ENCODE measurements around the gene SMAP2. TPM values are rescaled to one million over a fixed set of nuclear protein-coding genes. Genes with fewer than 3 reads are reported as not detected.

The SMAP2 gene
- total RNA-seq, 2 donors from 2014 or later: 26.0 to 44.8 TPM

DNA sequence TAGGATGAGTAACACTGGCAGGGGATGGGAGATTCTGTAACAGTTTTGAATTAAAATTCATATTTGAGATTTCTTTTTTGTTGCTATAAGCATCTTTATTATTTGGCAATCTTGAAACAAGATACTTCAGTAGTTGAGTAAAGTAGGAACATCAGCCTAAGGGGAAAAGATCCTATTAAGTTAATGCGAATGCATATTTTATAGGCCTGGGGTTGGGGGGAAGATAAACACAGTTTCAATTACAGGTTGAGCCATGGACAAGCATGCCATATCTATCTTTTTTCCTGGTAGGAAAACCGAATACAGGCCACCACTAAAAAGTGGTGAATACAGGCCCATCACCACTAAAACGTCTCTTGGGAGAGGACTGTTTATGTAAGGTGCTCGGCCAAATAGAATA is 32.3 kb downstream of the SMAP2 start:
- intact Hi-C loops (cut with DNase I): loop anchor here in 1 of 2 donors (10.0 kb wide), 1 partner anchor 61 kb away; no protein-coding TSS in a partner anchor
- no peak for DNase-seq (ENCODE audit: low spot score)

DNA sequence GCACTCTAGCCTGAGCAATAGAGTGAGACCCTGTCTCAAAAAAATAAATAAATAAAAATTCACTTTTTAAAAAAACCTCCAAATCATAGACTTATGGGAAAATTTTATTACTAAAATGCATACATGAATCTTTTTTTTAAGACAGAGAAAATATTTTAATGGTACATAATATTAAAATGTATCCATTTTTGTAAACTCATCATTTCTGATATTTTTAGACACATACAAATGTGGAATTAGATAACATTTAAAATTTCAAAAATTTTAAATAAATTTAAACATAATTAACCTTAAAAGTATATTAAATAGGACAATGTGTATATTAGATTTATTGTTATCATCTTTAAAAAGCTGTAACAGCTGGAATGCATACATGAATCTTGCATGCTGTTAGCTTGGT is 33.9 kb downstream of the SMAP2 start:
- DNase-seq (ENCODE audit: low spot score): no peak
- intact Hi-C loops (cut with DNase I): loop anchor here in 1 of 2 donors (10.0 kb wide), 1 partner anchor 63 kb away; no protein-coding TSS in a partner anchor

DNA sequence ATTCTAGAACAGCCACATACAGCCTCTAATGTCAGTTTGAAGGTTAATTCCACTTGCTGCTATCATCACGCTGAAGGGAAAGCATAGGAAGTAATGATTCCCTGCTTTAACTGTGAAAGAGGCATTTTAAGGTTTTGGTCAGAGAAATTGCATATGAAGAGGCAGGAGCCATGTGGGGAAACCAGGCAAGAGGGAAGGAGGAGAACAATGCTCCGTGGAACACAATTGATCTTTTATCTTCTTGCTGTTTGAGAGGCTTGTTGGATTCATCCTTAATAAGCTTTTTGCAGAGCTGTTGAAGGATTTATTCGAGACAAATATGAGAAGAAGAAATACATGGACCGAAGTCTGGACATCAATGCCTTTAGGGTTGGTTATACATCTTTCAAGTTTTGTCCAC is 35.9 kb downstream of the SMAP2 start:
- intact Hi-C loops (cut with DNase I): loop anchor here in 1 of 2 donors (10.0 kb wide), 1 partner anchor 65 kb away; no protein-coding TSS in a partner anchor

DNA sequence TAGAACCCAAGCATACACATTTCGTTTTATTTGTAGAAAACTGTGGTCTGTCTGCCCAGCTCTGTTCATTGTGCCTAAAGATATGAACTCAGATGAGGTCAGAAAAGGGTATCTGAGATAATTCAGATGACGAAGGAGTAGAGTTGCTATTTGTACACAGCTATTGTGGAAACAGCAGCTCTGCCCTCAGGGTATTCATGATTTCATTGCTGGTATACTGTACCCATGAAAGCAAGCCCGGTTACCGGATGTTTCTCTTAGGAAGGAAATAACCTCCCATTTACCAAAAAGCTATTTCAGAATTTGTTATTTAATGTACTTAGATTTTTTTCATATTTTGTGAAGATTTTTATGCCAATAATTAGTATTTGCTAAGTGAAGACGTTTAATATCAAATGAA is 37.8 kb downstream of the SMAP2 start:
- intact Hi-C loops (cut with DNase I): no loop called here

More for the DNA sequence above, 35.9 kb downstream of the SMAP2 start:
- no peak for DNase-seq (ENCODE audit: low spot score)

DNA sequence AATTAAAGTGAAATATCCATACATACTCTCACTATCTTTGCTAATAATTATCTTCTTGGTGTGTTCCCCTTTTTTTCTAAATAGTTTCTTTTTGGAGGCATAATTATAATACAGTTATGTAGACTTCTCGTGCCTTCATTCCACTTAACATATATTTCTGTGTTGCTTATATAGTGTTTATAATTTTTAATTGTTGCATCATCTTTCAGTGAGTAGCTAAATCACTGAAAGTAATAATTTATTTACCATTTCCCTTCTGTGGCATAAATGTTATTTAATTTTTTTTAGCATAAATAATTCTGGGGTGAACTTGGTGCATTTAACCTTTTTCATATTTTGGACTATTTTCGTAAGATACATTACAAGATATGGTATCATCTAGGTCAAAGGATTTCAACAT is 38.3 kb downstream of the SMAP2 start:
- no peak for DNase-seq (ENCODE audit: low spot score)
- intact Hi-C loops (cut with DNase I): no loop called here

More for the DNA sequence above, 37.8 kb downstream of the SMAP2 start:
- no peak for DNase-seq (ENCODE audit: low spot score)

DNA sequence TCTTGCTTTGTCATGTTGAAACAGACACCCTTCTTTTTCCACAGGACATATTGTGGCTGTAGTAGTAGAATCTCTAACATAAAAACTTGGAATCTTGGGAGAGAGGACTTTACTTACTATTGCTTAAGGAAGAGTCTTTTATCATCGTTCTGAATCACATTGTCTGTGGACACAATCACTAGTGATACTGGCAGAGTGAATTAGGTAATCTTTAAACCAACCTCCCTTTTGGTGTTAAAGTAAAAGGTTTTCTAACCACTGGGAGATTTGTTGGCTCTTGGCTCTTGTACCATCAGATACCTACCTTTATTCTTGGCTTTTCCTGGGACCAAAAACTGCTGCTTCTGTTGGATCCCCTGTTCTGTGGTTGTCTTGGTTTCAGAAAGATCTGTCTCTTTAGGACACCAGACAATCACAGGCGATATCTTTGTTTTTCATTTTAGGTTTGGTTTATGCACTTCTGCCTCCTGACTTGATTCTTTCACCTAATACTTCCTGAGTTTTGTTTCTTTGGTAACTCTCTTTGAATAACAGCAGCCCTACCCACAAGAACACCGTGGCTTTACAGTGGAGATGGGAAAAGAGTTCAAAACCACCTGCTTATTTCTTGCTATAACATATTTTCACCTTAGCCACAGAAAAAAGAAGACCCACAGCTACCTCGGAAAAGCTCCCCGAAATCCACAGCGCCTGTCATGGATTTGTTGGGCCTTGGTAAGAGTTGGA is 40.2 kb downstream of the SMAP2 start:
- intact Hi-C loops (cut with DNase I): no loop called here
- no peak for DNase-seq (ENCODE audit: low spot score)

DNA sequence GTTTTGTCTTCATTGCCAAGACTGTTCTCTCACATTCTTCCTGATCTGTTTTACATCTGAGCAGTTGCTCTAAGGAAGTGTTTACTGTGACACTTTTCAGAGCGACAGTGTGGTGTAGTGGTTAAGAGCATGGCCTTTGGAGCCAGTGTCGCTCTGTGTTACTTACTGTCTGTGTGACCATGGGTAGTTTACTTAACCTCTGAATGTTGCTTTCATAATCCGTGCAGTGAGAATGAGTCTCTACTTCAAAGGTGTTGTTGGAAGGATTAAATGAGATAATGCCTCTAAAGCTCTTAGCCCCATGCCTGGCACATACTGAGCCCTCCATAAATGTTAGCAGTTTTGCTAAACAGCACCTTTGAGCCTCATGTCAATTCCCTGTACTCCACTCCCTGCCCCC is 40.8 kb downstream of the SMAP2 start:
- intact Hi-C loops (cut with DNase I): no loop called here
- DNase-seq (ENCODE audit: low spot score): no peak

DNA sequence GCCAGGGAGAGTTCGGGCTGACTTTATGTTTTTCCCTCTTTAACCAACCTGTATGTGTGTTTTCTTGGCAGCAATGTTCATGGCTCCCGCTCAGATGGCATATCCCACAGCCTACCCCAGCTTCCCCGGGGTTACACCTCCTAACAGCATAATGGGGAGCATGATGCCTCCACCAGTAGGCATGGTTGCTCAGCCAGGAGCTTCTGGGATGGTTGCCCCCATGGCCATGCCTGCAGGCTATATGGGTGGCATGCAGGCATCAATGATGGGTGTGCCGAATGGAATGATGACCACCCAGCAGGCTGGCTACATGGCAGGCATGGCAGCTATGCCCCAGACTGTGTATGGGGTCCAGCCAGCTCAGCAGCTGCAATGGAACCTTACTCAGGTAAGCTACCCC is 43.2 kb downstream of the SMAP2 start:
- intact Hi-C loops (cut with DNase I): no loop called here
- no peak for DNase-seq (ENCODE audit: low spot score)

DNA sequence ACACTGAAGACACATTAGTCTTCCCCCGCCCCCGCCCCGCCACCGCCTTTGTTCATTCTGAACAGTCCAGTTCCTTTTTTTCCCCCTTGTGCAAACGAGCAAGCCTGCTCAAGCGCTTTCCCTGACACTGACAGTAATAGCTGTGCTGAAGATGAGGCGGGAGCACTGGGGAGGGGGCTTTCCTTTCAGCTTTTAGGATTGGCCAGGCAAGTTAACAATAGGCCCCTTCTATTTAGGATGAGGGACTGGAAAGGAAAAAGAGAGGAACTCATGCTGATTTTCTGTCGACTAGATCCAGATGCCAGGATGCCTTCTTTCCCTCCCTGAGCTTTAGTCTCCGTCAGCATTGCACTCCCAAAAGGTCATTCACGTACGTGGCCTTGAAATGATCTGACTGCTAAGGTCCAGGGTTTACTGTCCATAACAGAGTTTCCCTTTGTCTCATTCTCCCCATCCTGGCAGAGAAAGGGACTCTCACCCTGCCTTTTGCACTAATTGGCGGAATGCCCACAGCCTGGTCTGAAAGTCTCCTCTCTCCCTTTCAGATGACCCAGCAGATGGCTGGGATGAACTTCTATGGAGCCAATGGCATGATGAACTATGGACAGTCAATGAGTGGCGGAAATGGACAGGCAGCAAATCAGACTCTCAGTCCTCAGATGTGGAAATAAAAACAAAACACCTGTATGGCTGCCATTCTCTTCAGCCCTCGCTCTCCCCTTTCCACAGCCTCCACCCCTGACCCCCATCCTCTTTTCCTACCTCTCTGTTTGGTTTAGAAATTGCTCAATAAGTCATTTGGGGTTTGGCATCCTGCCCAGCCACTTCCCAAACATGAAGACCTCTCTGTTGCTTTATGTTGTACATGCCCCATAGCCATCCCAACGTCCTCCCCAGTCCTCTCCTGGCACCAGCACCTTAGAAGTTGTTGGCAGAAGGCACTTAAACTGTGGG is 48.2 kb downstream of the SMAP2 start:
- intact Hi-C loops (cut with DNase I): no loop called here
- DNase-seq (ENCODE audit: low spot score): no peak

DNA sequence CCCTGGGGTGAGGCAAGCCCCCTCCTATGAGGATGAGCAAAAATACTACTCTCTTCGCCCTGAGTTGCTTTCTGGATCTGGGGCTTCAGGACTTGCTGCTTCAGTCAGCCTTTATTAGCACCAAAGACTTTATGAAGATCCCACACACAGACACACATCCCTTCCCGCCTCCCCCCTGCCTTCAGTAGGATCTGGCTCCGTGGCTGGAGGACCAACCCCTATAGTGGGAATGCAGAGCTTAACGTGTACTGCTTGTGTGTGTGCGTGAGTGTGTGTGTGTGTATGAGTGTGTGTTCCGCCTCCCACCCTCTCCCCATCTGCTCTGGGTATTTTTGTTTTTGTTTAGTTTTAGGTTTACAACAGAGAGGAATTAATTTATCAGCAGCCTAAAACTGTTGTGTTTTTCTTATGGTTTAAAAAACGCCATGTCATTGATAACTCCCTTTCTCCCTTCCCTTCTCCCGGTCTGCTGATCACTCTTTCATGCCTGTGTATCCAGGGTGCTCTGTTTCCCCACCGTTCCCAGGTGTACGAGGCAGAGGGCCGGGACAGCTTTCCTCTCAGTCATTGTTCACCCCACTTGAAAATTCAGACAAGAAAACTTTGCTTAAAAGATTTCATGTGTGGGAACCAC is 49.2 kb downstream of the SMAP2 start:
- intact Hi-C loops (cut with DNase I): no loop called here
- no peak for DNase-seq (ENCODE audit: low spot score)

DNA sequence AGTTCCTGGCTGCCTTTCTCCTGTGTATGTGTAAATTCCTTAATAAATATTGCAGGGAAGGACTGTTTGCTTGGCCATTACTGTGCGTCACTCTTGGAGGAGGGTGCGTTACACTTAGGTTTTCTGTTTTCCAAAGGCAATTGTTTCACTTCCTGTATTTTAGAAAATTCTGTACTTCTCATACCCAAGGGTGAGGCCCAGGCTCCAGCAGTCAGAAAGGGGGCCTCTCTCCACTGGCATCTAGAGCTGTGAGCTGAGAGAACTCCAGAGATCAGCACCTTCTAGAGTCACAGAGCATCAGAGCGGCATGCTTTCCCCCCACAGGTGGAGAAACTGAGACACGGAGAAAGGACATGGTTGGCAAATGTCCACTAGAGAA is 49.7 kb downstream of the SMAP2 start:
- intact Hi-C loops (cut with DNase I): no loop called here
- DNase-seq (ENCODE audit: low spot score): no peak

DNA sequence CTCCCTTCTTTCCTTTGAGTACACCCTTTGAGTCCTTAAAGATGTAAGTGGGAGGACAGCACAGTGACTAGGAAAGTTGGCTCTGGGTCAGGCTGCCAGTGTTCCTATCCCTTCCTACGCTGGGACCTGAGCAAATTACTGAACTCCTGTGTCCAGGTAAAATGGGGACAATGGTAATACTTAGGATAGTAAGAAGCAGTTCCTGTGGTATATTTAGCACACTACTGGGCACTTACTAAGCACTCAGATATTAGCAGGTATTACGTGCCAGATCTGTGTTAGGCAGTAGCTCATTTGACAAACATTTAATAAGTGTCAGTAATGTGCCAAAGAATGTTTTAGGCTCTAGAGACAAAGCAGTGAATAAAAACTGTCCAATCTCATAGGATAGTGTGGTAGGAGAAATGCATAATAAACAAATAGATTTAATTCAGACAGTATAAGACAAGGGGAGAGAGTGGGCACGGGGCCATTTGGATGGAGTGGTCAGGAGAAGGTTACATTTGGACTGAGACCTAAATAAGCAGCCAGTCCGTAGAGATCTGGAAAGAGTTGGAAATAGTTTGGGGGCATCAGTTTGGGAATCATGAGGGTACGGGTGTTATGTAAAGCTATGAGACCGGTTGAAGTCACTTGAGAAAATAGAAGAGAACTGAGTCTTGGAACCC is 50.6 kb downstream of the SMAP2 start:
- intact Hi-C loops (cut with DNase I): no loop called here
- no peak for DNase-seq (ENCODE audit: low spot score)

DNA sequence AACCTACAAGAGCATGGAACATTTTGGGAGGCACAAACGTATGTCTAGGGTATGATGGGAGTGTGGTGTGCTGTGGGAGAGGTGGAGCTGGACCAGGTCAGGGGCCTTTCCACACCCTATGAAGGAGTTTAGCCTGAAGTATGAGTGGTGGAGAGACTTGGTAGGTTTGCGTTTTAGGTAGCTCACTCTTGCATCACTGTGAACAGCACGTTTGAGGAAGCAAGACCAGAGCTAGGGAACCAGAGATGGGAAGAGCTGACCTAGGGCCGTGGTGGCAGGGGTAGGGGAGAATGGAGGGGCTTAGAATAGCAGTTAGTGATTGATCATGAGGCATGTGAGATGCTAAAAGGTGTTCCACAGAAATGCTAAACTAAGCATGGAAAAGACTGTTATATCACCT is 51.7 kb downstream of the SMAP2 start:
- no peak for DNase-seq (ENCODE audit: low spot score)
- intact Hi-C loops (cut with DNase I): no loop called here

DNA sequence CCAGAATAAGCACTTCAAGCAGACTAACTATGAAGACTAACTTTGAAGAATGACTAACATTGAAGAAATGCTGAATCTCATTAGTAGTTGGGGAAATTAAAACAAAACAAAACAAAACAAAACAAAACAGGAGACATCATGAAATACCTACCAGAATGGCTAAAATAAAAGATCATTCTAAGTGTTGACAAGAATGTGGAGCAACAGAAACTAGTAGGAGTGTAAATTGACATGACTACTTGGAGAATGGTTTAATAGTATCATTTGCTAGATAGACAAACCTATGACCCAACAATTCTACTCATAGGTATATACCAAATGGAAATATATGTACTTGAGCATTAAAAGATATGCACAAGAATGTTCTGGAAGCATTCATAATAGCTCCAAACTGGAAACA is 57.9 kb downstream of the SMAP2 start:
- intact Hi-C loops (cut with DNase I): no loop called here

DNA sequence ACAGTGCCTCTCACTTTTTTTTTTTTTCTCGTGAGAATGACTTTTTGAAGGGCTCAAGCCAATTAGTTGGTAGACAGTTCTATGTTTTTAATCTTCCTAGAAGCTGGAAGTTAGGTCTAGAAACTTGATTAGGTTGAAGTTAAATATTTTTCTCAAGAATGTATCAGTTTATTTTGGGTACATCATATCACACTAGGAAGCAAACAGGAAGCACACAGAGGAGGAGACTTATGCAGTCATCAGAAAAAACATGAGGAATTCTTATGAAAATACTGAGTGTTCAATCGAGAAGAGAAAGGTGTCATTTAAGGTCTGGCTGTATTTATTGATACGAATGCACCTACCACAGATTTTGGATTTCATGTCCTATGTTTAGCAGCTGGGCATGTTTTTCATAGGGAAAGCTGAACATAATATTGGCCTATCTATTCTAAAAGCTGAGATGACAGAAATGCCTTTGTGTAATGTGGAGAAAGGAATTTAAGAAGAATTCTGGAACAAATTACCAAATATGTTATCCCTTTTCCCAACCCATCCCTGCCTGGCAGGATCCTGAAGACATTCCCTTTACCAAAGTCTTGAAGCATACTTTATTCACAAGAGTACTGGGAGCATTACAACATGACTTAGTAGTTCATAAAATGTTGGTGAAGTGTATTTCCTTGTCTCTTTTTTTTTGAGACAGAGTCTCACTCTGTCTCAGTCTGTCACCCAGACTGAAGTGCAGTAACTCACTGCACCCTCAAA is 59.3 kb downstream of the SMAP2 start:
- DNase-seq (ENCODE audit: low spot score): no peak
- intact Hi-C loops (cut with DNase I): no loop called here

More for the DNA sequence above, 57.9 kb downstream of the SMAP2 start:
- no peak for DNase-seq (ENCODE audit: low spot score)

DNA sequence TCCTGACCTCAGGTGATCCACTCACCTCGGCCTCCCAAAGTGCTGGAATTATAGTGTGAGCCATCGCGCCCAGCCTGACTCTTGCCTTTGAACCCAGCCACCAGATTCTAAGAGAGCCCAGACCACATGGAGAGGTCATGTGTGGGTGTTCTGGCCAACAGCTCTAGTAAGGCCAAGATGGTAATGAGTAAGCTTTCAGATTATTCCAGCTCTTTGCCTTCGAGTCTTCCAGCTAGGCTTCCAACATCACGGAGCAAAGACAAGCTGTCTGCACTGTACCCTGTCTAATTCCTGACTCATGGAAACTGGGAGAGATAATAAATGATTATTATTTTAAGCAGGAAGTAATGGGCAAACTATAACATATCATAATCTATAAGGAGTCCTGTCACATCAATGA is 61.9 kb downstream of the SMAP2 start:
- intact Hi-C loops (cut with DNase I): no loop called here
- no peak for DNase-seq (ENCODE audit: low spot score)

DNA sequence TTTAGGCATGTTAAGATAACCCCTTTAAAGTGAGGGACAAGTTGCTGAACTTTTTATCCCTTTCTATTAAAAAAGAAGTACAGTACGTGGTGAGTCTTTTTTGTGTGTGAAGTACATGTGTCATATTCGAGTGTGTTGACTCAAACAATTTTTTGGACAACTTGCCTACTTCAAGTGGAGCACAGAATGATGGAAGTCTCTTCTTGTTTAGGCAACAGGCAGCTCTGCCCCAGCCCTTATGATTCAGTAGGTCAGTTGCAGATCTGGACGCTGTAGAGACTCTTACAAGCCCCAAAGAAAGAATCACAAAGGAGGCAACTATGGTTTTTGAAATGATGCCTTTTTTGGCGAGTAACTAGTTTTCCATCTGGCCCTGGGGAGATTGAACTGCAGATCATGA is 62.3 kb downstream of the SMAP2 start:
- no peak for DNase-seq (ENCODE audit: low spot score)
- intact Hi-C loops (cut with DNase I): no loop called here

DNA sequence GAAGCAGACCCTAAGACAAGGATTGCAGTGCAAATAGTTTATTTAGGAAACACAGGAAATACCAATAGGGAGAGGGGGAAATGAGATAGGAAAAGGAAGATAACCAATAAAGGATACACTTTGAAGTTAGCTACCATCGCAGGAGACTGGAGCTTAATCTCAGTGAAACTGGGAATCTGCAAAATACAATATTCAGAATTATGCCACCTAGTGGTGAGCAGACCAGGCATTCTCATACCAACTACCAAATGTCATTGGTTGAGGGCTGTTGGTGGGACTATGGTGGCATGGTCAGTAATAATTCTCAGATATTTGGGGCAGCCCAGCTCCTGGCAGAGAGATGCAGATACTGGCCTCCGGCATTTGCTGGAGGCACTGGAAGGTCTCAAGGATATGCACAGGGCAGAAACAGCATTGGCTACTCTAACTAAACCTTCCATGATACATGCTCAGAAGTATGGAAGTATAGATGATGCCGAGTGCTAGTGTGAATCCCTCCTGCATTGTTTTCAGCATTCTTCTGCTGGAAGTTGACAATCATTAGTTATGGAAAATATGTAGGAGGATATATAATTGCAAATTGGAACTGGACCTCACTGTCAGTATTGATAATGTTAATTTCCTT is 65.0 kb downstream of the SMAP2 start:
- no peak for DNase-seq (ENCODE audit: low spot score)
- intact Hi-C loops (cut with DNase I): no loop called here

Measured in posterior vena cava (tissue), 2 donors.